Testis (tissue), 3 donors: ENCODE measurements around the gene CCDC157. TPM values are rescaled to one million over a fixed set of nuclear protein-coding genes. Genes with fewer than 3 reads are reported as not detected.

Experiments
- DNase-seq: peaks from one replicate; pipeline ENCODE4 v3.0.0-alpha.2; 2019
- H3K27ac ChIP-seq, 2 donors: fragments of 200-600 bp; sonication (generic); one replicate each; pipeline ENCODE4 v1.5.1; 2019
- H3K27me3 ChIP-seq: fragments of 200-600 bp; sonication (generic); one replicate; pipeline ENCODE4 v1.5.1; 2019
- H3K36me3 ChIP-seq: fragments of 200-600 bp; sonication (generic); one replicate; pipeline ENCODE4 v1.5.1; 2017; ENCODE audit warnings: low read depth; ENCODE audit errors: missing control alignments
- H3K4me1 ChIP-seq: fragments of 200-600 bp; sonication (generic); one replicate; pipeline ENCODE4 v1.5.1; 2019
- H3K4me3 ChIP-seq, 2 donors: fragments of 200-600 bp; sonication (generic); one replicate each; pipeline ENCODE4 v1.5.1; 2017 to 2019
- H3K9me3 ChIP-seq: fragments of 200-600 bp; sonication (generic); one replicate; pipeline ENCODE4 v1.5.1; 2017
- POLR2A ChIP-seq: fragments of 450-650 bp; IDR thresholded peaks from one replicate; pipeline ENCODE4 v1.6.1; 2017; ENCODE audit warnings: antibody characterized with exemption, mild to moderate bottlenecking, moderate library complexity
- WGBS, 2 donors: methylation state at CpG; one replicate each; pipeline ENCODE4 v1.1.5; 2018; 5-methylcytosine and 5-hydroxymethylcytosine counted together
- intact Hi-C: fragments of 100-400 bp; cut with DNase I; formaldehyde crosslinking; loops from one replicate; pipeline ENCODE4 v1.15.1; 2023; ENCODE audit warnings: low total_unique reads
- polyA plus RNA-seq: library from polyadenylated mRNA; stranded (reverse); fragments of 350-450 nt; fragmentation: Illumina TruSeq; extraction: RNeasy Lipid Tissue Mini Kit (QIAGEN cat#74804); gene quantifications from one replicate; pipeline ENCODE4 v1.2.3, GENCODE V29; 2014; ENCODE audit warnings: low read depth, low replicate concordance; ENCODE audit not compliant: insufficient read depth
- total RNA-seq, 2 donors: library from RNA; depleted of rRNA; stranded (reverse); fragments of >200 nt; gene quantifications; one replicate each; pipeline ENCODE4 v1.2.3, GENCODE V29; 2016
- TF ChIP-seq, protein P1 (sequence below), 3 experiments: fragments of 450-650 bp in 2 of 3; fragments of 200-600 bp in 1 of 3; sonication (generic) in 1 of 3; IDR thresholded peaks; one replicate each; pipeline ENCODE4 v1.5.1; 2016 to 2019; ENCODE audit warnings: antibody characterized with exemption in 3 of 3, mild to moderate bottlenecking in 2 of 3, moderate library complexity in 1 of 3

Gene CCDC157
- total and polyA plus RNA-seq, 3 donors from 2014 or later = 69.2 to 81.9 (median 70.1) TPM

DNA sequence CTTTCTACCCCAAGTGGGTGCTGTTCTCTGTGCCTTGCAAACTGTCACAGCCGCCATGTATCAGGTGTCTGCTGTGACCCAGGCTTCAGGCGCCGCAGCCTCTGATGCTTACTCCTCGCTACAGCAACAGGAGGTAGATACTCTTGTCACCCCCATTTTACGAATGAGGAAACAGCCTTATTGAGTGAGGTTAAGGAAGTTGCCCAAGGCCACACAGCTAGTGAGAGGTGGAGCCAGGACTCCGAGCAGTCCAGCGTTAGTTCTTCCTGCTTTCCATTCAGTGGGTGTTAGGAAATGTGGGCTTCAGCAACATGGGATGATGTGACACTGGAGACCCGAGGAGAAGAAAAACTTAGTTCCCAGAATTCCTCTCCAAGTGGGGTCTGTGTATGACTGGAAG is 16.1 kb downstream of the CCDC157 start:
- intact Hi-C loops = no loop called here
- H3K4me1 ChIP-seq = no peaks in the 10 kb centered on the region
- DNase-seq = no peak
- H3K27me3 ChIP-seq = no peaks in the 10 kb centered on the region
- no peak overlapping the region for H3K27ac ChIP-seq
- TF ChIP-seq, protein P1, sequence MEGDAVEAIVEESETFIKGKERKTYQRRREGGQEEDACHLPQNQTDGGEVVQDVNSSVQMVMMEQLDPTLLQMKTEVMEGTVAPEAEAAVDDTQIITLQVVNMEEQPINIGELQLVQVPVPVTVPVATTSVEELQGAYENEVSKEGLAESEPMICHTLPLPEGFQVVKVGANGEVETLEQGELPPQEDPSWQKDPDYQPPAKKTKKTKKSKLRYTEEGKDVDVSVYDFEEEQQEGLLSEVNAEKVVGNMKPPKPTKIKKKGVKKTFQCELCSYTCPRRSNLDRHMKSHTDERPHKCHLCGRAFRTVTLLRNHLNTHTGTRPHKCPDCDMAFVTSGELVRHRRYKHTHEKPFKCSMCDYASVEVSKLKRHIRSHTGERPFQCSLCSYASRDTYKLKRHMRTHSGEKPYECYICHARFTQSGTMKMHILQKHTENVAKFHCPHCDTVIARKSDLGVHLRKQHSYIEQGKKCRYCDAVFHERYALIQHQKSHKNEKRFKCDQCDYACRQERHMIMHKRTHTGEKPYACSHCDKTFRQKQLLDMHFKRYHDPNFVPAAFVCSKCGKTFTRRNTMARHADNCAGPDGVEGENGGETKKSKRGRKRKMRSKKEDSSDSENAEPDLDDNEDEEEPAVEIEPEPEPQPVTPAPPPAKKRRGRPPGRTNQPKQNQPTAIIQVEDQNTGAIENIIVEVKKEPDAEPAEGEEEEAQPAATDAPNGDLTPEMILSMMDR (IDR thresholded peaks at IDR 0.05) = no peak
- TF ChIP-seq POLR2A = no peak
- WGBS, 2 donors = 56 to 77% methylated on average over 8 of the region's 8 CpGs
- no peak overlapping the region for H3K4me3 ChIP-seq
- H3K36me3 ChIP-seq = no peaks in the 10 kb centered on the region
- H3K9me3 ChIP-seq = no peaks in the 10 kb centered on the region

DNA sequence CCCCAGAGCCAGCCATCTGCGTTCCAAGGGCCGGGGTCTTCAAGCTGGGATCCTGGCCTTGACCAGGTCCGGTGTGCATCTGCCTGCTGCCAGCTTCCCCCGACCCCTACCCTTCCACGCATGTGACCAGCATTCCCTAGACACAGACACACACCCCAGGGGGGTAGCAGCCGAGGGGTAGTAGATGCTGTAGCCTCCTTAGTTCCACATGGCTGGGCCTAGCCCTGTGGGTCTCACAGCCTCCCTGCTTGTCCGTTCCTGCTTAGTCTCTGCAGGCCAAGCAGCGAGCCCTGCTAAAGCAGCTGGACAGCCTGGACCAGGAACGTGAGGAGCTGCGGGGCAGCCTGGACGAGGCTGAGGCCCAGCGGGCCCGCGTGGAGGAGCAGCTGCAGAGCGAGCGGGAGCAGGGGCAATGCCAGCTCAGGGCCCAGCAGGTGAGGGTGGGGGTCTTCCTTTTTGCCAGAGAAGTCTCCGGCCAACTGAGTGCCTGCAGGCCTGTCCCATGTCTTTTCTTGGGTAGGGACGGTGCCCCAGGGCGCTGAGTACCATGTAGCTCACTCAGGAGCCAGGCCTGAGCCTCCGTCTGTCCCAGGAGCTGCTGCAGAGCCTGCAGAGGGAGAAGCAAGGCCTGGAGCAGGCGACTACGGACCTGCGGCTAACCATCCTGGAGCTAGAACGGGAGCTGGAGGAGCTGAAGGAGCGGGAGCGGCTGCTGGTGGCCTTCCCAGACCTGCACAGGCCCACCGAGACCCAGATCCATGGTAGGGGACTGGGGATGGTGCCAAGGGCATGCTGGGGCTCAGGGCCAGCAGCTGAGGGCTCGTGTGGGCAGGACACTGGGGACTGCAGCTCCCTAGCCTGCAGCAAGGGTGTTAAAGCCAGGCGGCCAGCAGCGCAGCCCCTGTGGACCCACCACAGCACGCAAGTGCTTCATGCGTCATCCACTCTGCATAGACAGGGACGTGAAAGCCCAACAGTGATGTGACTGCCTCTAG is 16.8 kb downstream of the CCDC157 start:
- Histone ChIP-seq H3K27ac (no peak overlapping the region), H3K4me1 (no peaks in the 10 kb centered on the region), H3K9me3 (no peaks in the 10 kb centered on the region), H3K27me3 (no peaks in the 10 kb centered on the region), H3K4me3 (no peak overlapping the region), H3K36me3 (no peaks in the 10 kb centered on the region)
- WGBS, 2 donors = 84 to 89% methylated on average over 20 to 32 of the region's 33 CpGs
- no peak for TF ChIP-seq POLR2A
- TF ChIP-seq, protein P1 (IDR thresholded peaks at IDR 0.05) = no peak
- intact Hi-C loops = no loop called here
- DNase-seq = no peak

DNA sequence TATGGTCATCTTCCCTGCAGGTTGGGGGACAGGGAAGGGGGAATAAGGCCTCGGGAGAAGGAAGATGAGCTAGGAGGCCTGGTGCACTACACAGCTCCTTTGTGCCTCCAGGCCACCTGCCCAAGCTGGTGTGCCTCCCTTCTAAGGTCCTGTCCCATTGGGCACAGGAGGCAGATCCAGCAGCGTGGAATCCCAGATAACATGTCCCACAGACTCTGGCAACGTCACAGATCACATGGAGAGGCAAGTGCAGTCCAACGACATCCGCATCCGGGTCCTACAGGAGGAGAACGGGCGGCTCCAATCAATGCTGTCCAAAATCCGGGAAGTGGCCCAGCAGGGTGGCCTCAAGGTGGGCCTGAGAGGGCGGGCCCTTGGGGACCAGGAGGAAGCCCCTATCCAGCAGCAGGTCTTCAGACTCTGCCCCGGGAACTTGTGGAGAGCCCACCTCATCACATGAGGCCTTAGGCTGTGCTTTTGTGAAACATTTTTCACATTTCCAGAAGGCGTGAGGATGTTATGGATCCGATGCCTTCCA is 18.6 kb downstream of the CCDC157 start:
- H3K9me3 ChIP-seq = no peaks in the 10 kb centered on the region

DNA sequence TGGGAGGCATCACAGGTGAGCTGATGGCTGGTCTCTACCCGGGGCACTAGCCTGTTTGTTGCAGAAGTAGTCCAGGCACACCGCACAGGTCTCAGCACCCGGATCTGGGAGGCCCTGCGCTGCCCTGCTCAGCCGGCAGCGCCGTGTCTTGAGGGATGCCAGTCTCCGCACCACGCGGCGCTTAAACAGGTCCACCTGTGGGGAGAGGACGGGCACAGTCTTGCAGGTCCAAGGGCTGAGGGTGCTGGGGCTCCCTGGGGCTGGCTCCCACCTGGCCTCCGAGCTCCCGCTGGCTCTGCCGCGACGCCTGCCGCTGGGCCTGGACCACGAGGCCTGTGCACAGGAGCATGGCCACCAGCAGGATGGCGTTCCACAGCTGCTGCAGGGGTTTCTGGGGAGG is 23.2 kb downstream of the CCDC157 start:
- no peak overlapping the region for H3K27ac ChIP-seq
- no peak for DNase-seq
- no peaks in the 10 kb centered on the region for H3K27me3 ChIP-seq
- H3K36me3 ChIP-seq = no peaks in the 10 kb centered on the region
- TF ChIP-seq, protein P1 (IDR thresholded peaks at IDR 0.05) = no peak
- no peak for TF ChIP-seq POLR2A
- H3K4me3 ChIP-seq = no peak overlapping the region
- H3K9me3 ChIP-seq = no peaks in the 10 kb centered on the region
- no peaks in the 10 kb centered on the region for H3K4me1 ChIP-seq
- 94 to 99% methylated on average over 13 to 19 of the region's 20 CpGs for WGBS, 2 donors
- intact Hi-C loops = no loop called here

More for the DNA sequence above, 18.6 kb downstream of the CCDC157 start:
- DNase-seq = no peak
- Histone ChIP-seq H3K4me3 (no peak overlapping the region), H3K4me1 (no peaks in the 10 kb centered on the region), H3K36me3 (no peaks in the 10 kb centered on the region), H3K27me3 (no peaks in the 10 kb centered on the region), H3K27ac (no peak overlapping the region)
- TF ChIP-seq POLR2A = no peak
- TF ChIP-seq, protein P1 (IDR thresholded peaks at IDR 0.05) = no peak
- WGBS, 2 donors = 83 to 100% methylated on average over 3 to 10 of the region's 13 CpGs
- intact Hi-C loops = no loop called here
